TTC549 (cell line): ENCODE data around the gene PNKP.

Source experiments
- FAIRE-seq: peaks from 2 replicates; lab custom pipeline; 2012; peaks lifted over from hg19 to GRCh38; lab: Jason Lieb, UNC

The PNKP gene

DNA sequence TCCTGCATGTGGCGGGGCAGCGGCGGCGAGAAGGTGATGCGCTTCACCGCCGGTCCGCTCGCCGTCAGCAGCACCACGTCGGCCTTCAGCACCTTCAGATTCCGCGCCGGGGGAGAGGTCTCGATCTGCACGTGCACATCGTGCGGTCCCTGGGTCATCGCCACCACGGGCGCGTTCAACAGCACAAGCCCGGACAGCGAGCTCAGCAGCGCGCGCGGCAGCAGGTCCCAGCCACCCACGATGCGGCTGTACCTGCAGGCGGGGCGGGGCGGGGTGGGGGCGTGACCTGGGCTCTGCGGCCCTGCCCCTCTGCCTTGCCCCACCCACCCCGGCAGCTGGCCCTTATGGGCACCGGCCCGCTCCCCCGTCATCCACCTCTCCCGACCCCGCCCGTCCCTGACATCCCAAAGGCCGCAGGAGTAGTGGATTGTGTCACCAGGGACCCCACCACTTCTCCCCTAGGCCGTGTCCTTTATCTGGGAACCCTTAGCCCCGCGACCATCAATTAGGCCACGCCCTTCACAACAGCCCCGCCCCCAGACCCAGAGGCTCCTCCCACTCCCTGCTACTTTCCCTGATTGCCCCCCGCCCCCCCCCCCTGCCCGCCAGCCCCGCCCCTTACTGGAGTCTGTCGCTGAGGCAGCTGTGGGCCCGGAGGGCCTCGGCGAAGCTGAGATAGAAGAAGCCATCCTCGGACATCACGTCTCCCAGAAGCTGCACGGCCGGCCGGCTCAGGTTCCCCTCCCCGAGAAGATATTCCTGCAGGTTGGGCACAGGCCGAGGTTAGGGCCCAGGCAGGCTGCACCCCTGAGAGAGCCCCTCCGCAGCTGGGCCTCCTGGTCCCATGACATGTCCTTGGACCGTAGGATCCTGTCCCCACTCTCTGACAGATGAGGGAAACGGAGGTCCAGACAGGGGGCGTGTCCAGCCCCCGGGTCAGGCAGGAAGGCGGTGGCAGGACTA is 23.3 kb upstream of the PNKP start:
- FAIRE-seq, result no peak

DNA sequence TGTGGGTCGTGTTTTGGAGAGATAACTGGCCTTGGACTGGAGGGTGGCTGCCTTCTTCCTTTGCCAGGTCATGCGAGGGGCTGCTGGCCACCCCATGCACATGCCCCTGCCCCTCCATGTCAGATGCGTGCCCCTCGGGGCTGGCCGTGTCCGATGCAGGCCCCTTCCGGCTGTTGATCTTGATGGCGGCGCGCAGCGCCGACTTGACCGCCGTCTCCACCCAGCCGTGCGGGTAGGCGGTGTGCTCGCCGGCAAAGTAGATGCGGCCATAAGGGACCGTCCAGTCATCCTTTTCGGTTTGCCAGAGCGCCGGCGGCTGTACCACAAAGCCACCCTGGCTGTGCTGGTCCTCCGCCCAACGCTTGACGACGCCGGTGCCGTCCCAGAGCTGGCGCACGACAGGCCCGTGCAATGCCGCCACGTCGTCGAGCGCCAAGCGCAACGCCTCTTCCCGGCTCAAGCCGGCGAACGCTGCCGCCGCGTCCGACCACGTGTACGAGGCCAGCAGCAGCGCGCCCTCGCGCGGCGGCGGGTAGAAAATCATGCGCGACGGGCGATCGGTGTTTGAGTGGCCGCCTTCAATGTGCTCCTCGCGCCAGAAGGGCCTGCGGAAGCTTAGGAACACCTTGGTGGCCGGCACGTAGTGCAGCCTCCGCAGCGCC is 22.4 kb upstream of the PNKP start:
- no peak for FAIRE-seq

- FAIRE-seq, result no peak
These were observed 21.8 kb upstream of the PNKP start for GRCh38 chr19:49889038-49889686.

DNA sequence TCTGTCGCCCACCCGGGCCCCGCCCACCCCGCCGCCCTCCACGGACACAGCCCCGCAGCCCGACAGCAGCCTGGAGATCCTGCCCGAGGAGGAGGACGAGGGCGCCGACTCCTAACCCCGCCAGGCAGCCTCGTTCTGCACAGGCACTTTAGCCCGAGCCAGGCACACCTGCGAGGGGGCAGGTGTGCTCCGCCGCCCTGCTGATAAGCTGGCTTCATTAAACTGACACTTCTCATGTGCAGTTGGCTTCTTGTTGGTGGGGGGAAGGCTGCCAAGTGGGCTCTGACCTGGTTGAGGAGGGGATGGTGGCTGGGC is 21.1 kb upstream of the PNKP start:
- FAIRE-seq, result no peak

- FAIRE-seq, result no peak
These were observed 20.5 kb upstream of the PNKP start for GRCh38 chr19:49887665-49888509.

- no peak for FAIRE-seq
These were observed 19.8 kb upstream of the PNKP start for GRCh38 chr19:49887037-49887664.

GRCh38 chr19:49884760-49885159 is 17.4 kb upstream of the PNKP start:
- FAIRE-seq, result no peak

DNA sequence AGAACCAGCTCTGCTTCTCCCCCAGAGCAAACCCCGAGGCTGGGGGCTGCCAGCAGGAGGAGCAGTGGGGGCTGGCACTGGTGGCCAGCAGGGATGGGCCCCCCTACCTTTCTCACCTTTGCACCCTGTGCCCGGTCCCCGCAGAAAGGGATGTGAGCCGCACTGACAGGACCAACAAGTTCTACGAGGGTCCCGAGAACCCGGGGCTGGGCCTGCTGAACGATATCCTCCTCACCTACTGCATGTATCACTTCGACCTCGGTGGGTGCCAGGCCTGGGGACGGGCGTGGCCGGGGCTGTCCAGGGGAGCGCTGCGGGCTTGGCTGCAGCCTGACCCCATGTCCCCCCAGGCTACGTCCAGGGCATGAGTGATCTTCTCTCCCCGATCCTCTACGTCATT is 16.7 kb upstream of the PNKP start:
- FAIRE-seq, result no peak

- FAIRE-seq, result no peak
These were observed 15.7 kb upstream of the PNKP start for GRCh38 chr19:49883094-49883493.

DNA sequence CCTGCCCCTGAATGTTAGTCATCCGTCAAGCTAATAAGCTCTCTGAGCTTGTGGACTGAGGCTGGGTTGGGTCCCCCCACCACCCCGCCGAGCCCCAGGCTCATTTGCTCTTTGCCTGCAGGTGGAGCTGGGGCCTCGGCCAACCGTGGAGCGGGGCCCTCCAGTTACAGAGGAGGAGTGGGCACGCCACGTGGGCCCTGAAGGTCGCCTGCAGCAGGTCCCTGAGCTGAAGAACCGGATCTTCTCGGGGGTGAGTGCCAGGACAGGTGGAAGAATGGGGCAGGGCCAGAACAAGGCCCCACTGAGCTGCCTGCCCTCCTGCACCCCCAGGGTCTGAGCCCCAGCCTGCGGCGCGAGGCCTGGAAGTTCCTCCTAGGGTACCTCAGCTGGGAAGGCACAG is 15.3 kb upstream of the PNKP start:
- FAIRE-seq, result no peak

DNA sequence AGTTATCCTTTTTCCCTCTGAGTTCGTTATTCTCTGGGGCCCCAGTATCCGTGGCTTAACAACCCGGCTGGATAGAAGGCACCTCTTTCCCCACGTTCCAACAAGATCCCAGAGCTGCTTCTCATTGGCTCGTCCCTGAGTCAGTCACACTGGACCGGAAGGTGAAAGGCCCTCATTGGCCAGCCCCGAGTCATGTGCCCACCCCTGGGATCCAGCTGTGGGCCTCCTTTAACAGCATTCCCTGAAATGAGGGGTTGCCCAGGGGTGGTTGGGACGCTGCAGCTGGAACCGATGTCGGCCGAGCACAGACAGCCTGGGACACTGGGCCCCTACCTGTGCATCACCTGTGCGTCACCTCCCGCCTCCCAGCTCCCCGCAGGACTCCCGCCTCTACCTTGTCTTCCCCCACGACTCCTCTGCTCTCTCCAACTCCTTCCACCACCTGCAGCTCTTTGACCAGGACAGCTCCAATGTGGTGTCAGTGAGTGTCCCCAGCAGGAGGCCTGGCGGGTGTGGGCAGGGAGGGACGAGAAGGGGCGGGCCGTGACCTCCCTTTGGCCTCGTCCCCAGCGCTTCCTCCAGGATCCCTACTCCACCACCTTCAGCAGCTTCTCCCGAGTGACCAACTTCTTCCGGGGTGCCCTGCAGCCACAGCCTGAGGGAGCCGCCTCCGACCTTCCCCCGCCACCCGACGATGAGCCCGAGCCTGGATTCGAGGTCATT is 14.5 kb upstream of the PNKP start:
- FAIRE-seq, result no peak

DNA sequence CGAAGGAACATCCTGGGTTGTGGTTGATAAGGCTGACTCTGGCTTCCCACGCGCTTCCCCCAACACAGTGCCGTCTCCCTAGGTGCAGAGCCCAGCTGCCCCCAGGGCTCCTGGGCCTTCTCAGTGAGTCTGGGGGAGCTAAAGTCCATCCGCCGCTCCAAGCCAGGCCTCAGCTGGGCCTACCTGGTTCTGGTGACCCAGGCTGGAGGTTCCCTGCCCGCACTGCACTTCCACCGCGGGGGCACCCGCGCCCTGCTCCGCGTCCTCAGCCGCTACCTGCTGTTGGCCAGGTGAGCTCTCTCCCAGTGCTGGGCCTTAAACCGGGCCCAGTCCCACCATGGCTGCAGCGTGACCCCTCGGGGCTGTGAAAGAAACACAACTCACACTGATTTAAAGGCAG is 13.8 kb upstream of the PNKP start:
- FAIRE-seq, result no peak

DNA sequence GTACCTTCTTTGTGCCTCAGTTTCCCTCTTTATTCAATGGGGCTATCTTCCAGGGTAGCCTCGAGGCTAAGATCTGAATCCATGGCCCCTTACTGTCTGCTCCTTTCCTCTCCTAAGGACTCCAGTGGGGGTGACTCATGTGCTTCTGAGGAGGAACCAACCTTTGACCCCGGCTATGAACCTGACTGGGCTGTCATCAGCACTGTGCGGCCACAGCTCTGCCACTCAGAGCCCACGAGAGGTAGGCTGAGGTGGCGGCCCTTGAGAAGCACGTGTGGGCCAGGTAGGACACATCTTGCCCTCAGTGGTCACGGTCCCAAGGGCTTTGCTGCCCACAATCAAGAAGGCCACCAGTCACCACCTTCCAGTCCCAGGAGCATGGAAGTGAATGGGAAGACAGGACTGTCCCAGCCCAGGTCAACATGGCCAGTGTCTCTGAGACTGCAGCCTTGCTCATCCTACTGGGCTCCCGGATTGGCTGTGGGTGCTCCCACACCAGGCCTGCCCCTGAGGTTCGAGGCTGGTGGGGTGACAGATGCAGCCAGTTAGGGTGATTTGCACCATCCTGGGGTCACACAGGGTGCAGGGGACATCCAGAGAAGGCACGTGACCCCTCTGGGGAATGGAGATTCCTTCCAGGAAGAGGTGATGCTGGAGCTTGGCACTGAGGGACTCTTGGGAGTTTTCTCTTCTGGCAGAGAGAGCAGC is 12.9 kb upstream of the PNKP start:
- no peak for FAIRE-seq

- no peak for FAIRE-seq
These were observed 12.0 kb upstream of the PNKP start for GRCh38 chr19:49879243-49879963.

GRCh38 chr19:49878744-49879070 is 11.3 kb upstream of the PNKP start:
- no peak for FAIRE-seq

- no peak for FAIRE-seq
These were observed 10.7 kb upstream of the PNKP start for GRCh38 chr19:49877879-49878743.

- FAIRE-seq, result peak; percentile 96
These were observed 9.9 kb upstream of the PNKP start, which contains the start of the genes AKT1S1 and TBC1D17 for GRCh38 chr19:49877020-49877878. Gene AKT1S1, minus strand, starts transcription at chr19:49877355. Its CDS starts 4,060 bp downstream, at chr19:49873295. Gene TBC1D17, plus strand, starts transcription at chr19:49877702. Its CDS starts 22 bp downstream, at chr19:49877724.
